H1 (cell line): ENCODE measurements around the gene SBSN.

Experiments
- BCL11A ChIP-seq, 2 experiments: IDR thresholded peaks; one replicate each; pipeline ENCODE4 v1.6.1; 2011; ENCODE audit warnings: low read depth in 2 of 2, low read length in 2 of 2, mild to moderate bottlenecking in 2 of 2
- CHD2 ChIP-seq: IDR thresholded peaks from 2 replicates; pipeline ENCODE4 v1.6.1; 2012; ENCODE audit warnings: low read length, improper control_type of control experiment
- HDAC2 ChIP-seq, 2 experiments: fragments of 300-600 bp in 1 of 2; sonication (generic) in 1 of 2; IDR thresholded peaks; 2 replicates each; pipeline ENCODE4 v1.6.1; 2011 to 2012; ENCODE audit warnings: low read depth in 2 of 2, low read length in 2 of 2, mild to moderate bottlenecking in 2 of 2, moderate library complexity in 2 of 2, borderline replicate concordance in 1 of 2, inconsistent platforms in 1 of 2
- POLR2A ChIP-seq, 2 experiments: IDR thresholded peaks; 1 replicate in 1 of 2; 2 replicates in 1 of 2; pipeline ENCODE4 v1.6.1; 2011; ENCODE audit warnings: low read depth in 2 of 2, low read length in 2 of 2, mild to moderate bottlenecking in 2 of 2; ENCODE audit errors: control extremely low read depth in 1 of 2
- RAD21 ChIP-seq, 2 experiments: IDR thresholded peaks in 1 of 2; conservative IDR thresholded peaks in 1 of 2; 2 replicates each; pipeline ENCODE4 v1.6.1; 2011; ENCODE audit warnings: low read depth in 2 of 2, low read length in 2 of 2, improper control_type of control experiment in 1 of 2, inconsistent platforms in 1 of 2, mild to moderate bottlenecking in 1 of 2, moderate library complexity in 1 of 2
- RBBP5 ChIP-seq: IDR thresholded peaks from 2 replicates; pipeline ENCODE4 v1.7.1; 2012; ENCODE audit warnings: low read depth, mild to moderate bottlenecking, inconsistent platforms, low read length, moderate library complexity, borderline replicate concordance
- TCF12 ChIP-seq: IDR thresholded peaks from 2 replicates; pipeline ENCODE4 v1.6.1; 2011; ENCODE audit warnings: low read depth, mild to moderate bottlenecking, low read length
- TF ChIP-seq, protein P1 (sequence below), 3 experiments: IDR thresholded peaks; 1 replicate in 2 of 3; 2 replicates in 1 of 3; pipeline versions ENCODE4 v1.5.1 to v1.6.1; 2011; ENCODE audit warnings: low read length in 3 of 3, mild to moderate bottlenecking in 3 of 3, inconsistent platforms in 2 of 3, low read depth in 1 of 3, moderate library complexity in 1 of 3; ENCODE audit not compliant: insufficient read depth in 1 of 3; ENCODE audit errors: control extremely low read depth in 1 of 3
- TF ChIP-seq, protein P2 (sequence below): IDR thresholded peaks from 2 replicates; pipeline ENCODE4 v1.6.1; 2012; ENCODE audit warnings: inconsistent platforms

DNA sequence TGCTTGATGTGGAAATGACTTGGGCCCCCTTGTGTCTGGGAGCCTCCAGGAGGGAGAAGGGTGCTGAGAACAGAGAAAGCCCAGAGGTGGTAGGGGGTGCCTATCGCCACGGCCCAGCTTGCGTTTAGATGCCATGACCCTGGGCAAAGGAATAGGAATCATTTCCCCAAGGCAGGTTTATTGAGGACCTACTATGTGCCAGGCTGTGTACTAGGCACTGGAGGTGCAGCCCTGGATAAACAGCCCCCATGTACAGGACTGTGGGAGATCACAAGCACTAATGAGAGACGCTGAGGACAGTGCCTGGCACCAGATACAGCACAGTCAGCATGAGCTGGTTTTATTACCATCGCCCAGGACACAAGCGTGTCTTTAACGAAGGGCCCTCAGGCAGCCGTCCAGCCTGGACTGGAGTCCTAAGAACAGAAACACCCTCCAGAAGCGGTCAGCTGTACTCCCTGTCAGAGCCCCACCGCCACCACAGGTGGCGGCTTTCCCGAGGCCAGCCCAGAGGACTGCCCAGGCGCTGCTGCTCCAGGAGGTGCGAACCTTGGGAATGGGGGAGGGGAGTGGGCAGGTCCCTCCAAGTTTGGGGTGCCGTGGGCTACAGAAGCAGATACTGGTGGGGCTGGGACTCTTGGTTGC, 21.9 kb upstream of the SBSN start:
- TF ChIP-seq, protein P1, sequence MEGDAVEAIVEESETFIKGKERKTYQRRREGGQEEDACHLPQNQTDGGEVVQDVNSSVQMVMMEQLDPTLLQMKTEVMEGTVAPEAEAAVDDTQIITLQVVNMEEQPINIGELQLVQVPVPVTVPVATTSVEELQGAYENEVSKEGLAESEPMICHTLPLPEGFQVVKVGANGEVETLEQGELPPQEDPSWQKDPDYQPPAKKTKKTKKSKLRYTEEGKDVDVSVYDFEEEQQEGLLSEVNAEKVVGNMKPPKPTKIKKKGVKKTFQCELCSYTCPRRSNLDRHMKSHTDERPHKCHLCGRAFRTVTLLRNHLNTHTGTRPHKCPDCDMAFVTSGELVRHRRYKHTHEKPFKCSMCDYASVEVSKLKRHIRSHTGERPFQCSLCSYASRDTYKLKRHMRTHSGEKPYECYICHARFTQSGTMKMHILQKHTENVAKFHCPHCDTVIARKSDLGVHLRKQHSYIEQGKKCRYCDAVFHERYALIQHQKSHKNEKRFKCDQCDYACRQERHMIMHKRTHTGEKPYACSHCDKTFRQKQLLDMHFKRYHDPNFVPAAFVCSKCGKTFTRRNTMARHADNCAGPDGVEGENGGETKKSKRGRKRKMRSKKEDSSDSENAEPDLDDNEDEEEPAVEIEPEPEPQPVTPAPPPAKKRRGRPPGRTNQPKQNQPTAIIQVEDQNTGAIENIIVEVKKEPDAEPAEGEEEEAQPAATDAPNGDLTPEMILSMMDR (IDR thresholded peaks at IDR 0.05; ENCODE audit: control extremely low read depth in 1 of 3, insufficient read depth in 1 of 3, low read depth in 1 of 3, low read length in 3 of 3), result no peak
- TF ChIP-seq POLR2A (IDR thresholded peaks at IDR 0.05; ENCODE audit: control extremely low read depth in 1 of 2, low read depth in 2 of 2, low read length in 2 of 2) (no peak), RBBP5 (no peak), RAD21 (IDR thresholded peaks at IDR 0.05 in 1 of 2, conservative IDR thresholded peaks at IDR 0.05 in 1 of 2; ENCODE audit: low read depth in 2 of 2, low read length in 2 of 2) (no peak), CHD2 (no peak), TCF12 (no peak), HDAC2 (IDR thresholded peaks at IDR 0.05; ENCODE audit: borderline replicate concordance in 1 of 2, low read depth in 2 of 2, low read length in 2 of 2) (no peak), BCL11A (IDR thresholded peaks at IDR 0.05; ENCODE audit: low read depth in 2 of 2, low read length in 2 of 2) (no peak)
- TF ChIP-seq, protein P2, sequence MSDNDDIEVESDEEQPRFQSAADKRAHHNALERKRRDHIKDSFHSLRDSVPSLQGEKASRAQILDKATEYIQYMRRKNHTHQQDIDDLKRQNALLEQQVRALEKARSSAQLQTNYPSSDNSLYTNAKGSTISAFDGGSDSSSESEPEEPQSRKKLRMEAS, result no peak
